Lower leg skin (tissue), 3 donors: Measurements from ENCODE around the gene TUBAL3.

Source experiments
- CTCF ChIP-seq, 3 donors: fragments of 450-650 bp; IDR thresholded peaks; one replicate each; pipeline ENCODE4 v1.5.1; 2016; ENCODE audit warnings: antibody characterized with exemption in 3 of 3, mild to moderate bottlenecking in 3 of 3, moderate library complexity in 2 of 3
- POLR2A ChIP-seq, 2 donors: fragments of 450-650 bp; IDR thresholded peaks; one replicate each; pipeline ENCODE4 v1.6.1; 2016 to 2017; ENCODE audit warnings: antibody characterized with exemption in 2 of 2, mild to moderate bottlenecking in 1 of 2, moderate library complexity in 1 of 2

- no peak for TF ChIP-seq POLR2A (IDR thresholded peaks at IDR 0.05)
- no peak for TF ChIP-seq CTCF (IDR thresholded peaks at IDR 0.05)
Measured at GRCh38 chr10:5447611-5448071, 43.0 kb upstream of the TUBAL3 start.
